COLO829 (cell line): ENCODE results near the gene ATAD5.
A peak's percentile ranks its signal among the peaks of the same experiment; 100 is the strongest.
"Not testable (repeated sequence)": the region's sequence is repeated elsewhere in the genome, so short reads cannot be mapped to it uniquely, and the experiment has no call there.

Experiments used
- DNase-seq: peaks from one replicate; pipeline ENCODE4 v3.0.0; 2012; ENCODE audit warnings: low spot score

The ATAD5 gene

GRCh38 chr17:30831663-30832437, at the start of gene ATAD5:
Gene ATAD5 (plus strand): TSS chr17:30831966. CDS start chr17:30832348, 382 bp downstream.
- peak; percentile 92 for DNase-seq

- no peak for DNase-seq
Measured at GRCh38 chr17:30782206-30782605, 49.6 kb upstream of the ATAD5 start.

- DNase-seq = no peak
Measured at GRCh38 chr17:30788918-30789317, 42.8 kb upstream of the ATAD5 start.

- DNase-seq = no peak
Measured at GRCh38 chr17:30790279-30790678, 41.5 kb upstream of the ATAD5 start.

- no peak for DNase-seq
Measured at GRCh38 chr17:30793282-30793977, 38.3 kb upstream of the ATAD5 start.

GRCh38 chr17:30794372-30794771, 37.4 kb upstream of the ATAD5 start:
- no peak for DNase-seq

GRCh38 chr17:30796016-30796415, 35.8 kb upstream of the ATAD5 start:
- no peak for DNase-seq

GRCh38 chr17:30801671-30802070, 30.1 kb upstream of the ATAD5 start:
- no peak for DNase-seq

GRCh38 chr17:30805944-30806456, 25.8 kb upstream of the ATAD5 start:
- no peak for DNase-seq

- no peak for DNase-seq
Measured at GRCh38 chr17:30807896-30808295, 23.9 kb upstream of the ATAD5 start.

- DNase-seq = no peak
Measured at GRCh38 chr17:30808785-30809286, 22.9 kb upstream of the ATAD5 start.

- no peak for DNase-seq
Measured at GRCh38 chr17:30809867-30810266, 21.9 kb upstream of the ATAD5 start.

GRCh38 chr17:30812218-30813177, 19.3 kb upstream of the ATAD5 start:
- no peak for DNase-seq

GRCh38 chr17:30814236-30814635, 17.5 kb upstream of the ATAD5 start:
- DNase-seq = not testable (repeated sequence)

- not testable (repeated sequence) for DNase-seq
Measured at GRCh38 chr17:30814860-30815259, 16.9 kb upstream of the ATAD5 start.

- no peak for DNase-seq
Measured at GRCh38 chr17:30816165-30816564, 15.6 kb upstream of the ATAD5 start.

- no peak for DNase-seq
Measured at GRCh38 chr17:30819971-30820705, 11.6 kb upstream of the ATAD5 start.

GRCh38 chr17:30821871-30822723, 9.7 kb upstream of the ATAD5 start:
- no peak for DNase-seq

- DNase-seq = not testable (repeated sequence)
Measured at GRCh38 chr17:30822919-30823318, 8.8 kb upstream of the ATAD5 start.

- DNase-seq = no peak
Measured at GRCh38 chr17:30823421-30823820, 8.3 kb upstream of the ATAD5 start.
